NB4 (cell line): ENCODE data around the gene ILK.

ENCODE experiments used
- DNase-seq: peaks from one replicate; pipeline ENCODE4 v3.0.0; 2010; ENCODE audit warnings: low read depth
- H3K4me3 ChIP-seq: one replicate; pipeline ENCODE4 v1.5.1; 2011; ENCODE audit warnings: mild to moderate bottlenecking, low read depth, low read length, moderate library complexity
- MYC ChIP-seq: IDR thresholded peaks from 2 replicates; pipeline ENCODE4 v1.6.1; 2011; ENCODE audit warnings: low read depth, low read length
- POLR2A ChIP-seq: IDR thresholded peaks from 2 replicates; pipeline ENCODE4 v1.6.1; 2011; ENCODE audit warnings: mild to moderate bottlenecking; ENCODE audit not compliant: insufficient read length; ENCODE audit errors: extremely low read depth
- TF ChIP-seq, protein P1 (sequence below): IDR thresholded peaks from 2 replicates; pipeline ENCODE4 v1.6.1; 2011; ENCODE audit warnings: low read depth, low read length
- TF ChIP-seq, protein P2 (sequence below): IDR thresholded peaks from one replicate; pipeline ENCODE4 v1.5.1; 2012; ENCODE audit warnings: low read depth, low read length

The ILK gene

DNA sequence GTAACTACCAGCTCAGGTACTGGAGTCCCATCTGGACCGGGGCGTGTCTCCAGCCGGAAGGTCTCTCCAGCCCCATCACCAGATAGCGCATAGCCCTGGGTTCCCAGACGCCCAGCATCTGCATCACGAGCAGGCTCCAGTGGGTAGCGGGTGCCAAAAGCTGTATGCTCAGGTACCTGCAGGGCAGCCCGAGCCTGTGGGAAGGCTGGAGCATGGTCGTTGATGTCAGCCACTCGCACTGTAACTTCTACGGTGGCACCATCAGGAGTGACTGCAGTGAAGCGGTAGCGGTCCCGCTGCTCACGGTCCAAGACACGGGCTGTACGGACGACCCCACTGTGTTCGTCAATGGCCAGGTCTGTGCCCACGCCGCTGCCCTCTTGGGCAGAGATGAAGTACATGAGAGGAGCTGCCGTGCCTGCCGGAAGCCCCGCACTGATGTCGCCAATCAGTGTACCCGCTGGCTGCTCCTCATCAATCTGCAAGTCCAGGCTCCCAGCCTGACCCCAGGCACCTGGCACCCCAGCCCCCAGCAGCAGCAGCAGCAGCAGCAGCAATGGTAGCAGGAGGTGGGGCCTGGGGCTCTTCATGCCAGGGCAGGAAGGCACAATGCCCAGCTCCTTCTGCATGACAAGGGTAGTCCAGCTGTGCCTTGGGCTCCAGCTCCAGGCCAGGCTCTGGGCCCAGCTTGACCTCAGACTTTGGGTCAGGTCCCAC is 37.6 kb downstream of the ILK start:
- DNase-seq: no peak
- TF ChIP-seq, protein P1, sequence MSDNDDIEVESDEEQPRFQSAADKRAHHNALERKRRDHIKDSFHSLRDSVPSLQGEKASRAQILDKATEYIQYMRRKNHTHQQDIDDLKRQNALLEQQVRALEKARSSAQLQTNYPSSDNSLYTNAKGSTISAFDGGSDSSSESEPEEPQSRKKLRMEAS: no peak
- TF ChIP-seq POLR2A: no peak
- no peak for TF ChIP-seq MYC
- TF ChIP-seq, protein P2, sequence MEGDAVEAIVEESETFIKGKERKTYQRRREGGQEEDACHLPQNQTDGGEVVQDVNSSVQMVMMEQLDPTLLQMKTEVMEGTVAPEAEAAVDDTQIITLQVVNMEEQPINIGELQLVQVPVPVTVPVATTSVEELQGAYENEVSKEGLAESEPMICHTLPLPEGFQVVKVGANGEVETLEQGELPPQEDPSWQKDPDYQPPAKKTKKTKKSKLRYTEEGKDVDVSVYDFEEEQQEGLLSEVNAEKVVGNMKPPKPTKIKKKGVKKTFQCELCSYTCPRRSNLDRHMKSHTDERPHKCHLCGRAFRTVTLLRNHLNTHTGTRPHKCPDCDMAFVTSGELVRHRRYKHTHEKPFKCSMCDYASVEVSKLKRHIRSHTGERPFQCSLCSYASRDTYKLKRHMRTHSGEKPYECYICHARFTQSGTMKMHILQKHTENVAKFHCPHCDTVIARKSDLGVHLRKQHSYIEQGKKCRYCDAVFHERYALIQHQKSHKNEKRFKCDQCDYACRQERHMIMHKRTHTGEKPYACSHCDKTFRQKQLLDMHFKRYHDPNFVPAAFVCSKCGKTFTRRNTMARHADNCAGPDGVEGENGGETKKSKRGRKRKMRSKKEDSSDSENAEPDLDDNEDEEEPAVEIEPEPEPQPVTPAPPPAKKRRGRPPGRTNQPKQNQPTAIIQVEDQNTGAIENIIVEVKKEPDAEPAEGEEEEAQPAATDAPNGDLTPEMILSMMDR: no peak
- H3K4me3 ChIP-seq: no peak overlapping the region

DNA sequence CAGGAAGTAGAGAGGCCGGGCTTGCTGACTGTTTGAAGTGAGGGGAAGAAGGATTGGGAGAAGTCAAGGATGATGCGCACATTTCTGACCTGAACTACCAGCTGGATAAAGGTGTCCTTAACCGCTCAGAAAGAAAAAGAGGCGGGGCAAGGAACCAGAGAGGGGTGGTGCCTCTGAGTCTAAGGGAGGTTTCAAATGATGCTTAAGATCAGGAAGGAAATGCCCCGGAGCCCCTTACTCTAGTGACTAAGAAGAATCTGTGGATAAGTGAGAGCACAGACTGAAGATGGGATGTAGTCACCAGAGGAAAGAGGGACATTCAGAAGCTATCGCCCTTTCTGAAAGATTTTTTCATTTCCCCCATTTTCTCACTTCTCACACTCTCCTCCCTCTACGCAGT is 39.4 kb downstream of the ILK start:
- no peak for TF ChIP-seq MYC
- TF ChIP-seq, protein P2: no peak
- TF ChIP-seq, protein P1: no peak
- no peak for DNase-seq
- H3K4me3 ChIP-seq: no peak overlapping the region

DNA sequence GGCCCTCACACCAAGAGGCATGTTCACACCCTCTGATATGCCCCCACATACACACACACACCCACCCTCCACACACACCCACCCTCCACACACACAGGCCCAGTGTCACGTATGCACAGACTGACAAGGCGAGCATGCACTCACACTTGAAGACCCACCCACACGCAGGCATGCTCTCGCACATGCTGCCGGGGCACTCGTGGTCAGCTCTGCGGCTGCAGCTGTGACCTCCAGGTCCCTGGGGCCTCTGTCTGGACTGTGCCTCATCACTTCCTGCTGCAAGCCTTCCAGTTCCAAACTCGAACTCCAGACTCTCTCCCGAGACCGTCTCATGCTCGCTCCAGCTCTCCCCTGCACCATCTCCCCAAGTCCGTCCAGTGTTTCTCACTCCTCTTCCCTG is 42.5 kb downstream of the ILK start:
- TF ChIP-seq MYC (peak; percentile 85), POLR2A (no peak)
- TF ChIP-seq, protein P2: no peak
- TF ChIP-seq, protein P1: peak; percentile 91
- peak overlapping the region; percentile 44 for H3K4me3 ChIP-seq
- DNase-seq: peak; percentile 89

DNA sequence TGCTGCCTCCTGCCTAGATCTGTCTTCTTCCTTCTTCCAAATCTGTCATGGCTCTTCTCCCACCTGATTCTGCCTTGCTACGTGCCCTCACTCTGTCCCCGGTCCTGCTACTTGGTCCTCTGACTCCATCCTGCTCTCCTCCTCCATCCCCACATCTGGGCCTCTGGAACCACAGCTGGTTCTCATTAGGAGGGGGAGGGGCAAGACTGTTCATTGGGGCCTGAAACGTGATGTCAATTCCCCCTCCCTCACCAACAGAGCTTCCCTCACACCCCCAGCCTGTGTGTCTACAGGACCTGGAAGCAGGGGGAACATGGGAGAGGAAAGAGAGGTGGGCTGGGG is 43.0 kb downstream of the ILK start:
- no peak for DNase-seq
- TF ChIP-seq POLR2A: no peak
- TF ChIP-seq, protein P1: no peak
- TF ChIP-seq, protein P2: no peak
- TF ChIP-seq MYC: no peak
- H3K4me3 ChIP-seq: peak overlapping the region; percentile 44

DNA sequence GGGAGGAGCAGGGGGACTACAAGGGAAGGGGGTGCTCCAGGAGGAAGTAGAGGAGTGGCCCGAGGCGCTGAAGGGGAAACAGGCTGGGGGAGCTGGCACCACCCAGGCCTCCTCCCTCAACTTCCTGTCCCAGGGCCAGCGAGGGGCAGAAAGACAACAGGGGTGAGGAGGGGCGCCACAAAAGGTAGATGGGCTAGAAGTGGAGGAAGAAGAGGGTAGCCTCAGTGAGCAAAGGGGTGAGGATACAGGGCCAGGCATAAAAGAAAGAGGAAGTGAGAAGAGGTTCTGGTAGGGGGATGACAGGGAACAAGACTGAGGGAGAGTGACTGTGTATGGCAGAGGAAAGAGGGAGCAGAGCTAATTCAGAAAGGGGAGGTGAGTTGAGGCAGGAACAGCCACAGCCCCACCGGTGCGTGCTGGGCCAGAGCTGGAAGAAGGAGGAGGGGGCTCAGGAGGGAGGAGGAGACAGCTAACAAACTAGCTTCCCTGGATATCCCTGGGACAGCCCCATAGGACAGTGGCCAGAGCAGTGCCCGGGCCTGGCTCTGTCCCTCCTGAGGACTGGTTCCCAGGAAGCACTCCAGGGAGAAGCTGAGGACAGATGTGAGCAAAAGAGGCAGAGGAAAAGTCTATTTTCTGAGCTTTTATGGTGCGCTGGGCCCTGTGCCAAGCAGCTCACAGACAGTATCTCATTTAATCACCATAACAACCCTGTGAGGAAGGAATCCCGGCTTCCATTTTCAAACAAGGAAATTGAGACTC is 43.5 kb downstream of the ILK start:
- TF ChIP-seq, protein P2: no peak
- no peak for TF ChIP-seq POLR2A
- no peak for TF ChIP-seq MYC
- TF ChIP-seq, protein P1: no peak
- DNase-seq: peak; percentile 90
- peak overlapping the region; percentile 9 for H3K4me3 ChIP-seq
